GM19438 (cell line): ENCODE data around the gene KCNB1.
"Not testable (repeated sequence)": the region's sequence is repeated elsewhere in the genome, so short reads cannot be mapped to it uniquely, and the experiment has no call there.

ENCODE experiments used
- ATAC-seq: cut with Tn5 transposase; IDR thresholded peaks from one replicate; pipeline ENCODE4 v1.9.1; 2021; ENCODE audit warnings: low read depth; ENCODE audit not compliant: unreplicated experiment

The KCNB1 gene

GRCh38 chr20:49338061-49338460 lies 144.4 kb downstream of the KCNB1 start:
- ATAC-seq = no peak

GRCh38 chr20:49337357-49337756 lies 145.1 kb downstream of the KCNB1 start:
- ATAC-seq = no peak

GRCh38 chr20:49336786-49337185 lies 145.7 kb downstream of the KCNB1 start:
- no peak for ATAC-seq

- ATAC-seq = no peak
Observed at GRCh38 chr20:49335476-49335875, 147.0 kb downstream of the KCNB1 start.

GRCh38 chr20:49330701-49331615 lies 151.5 kb downstream of the KCNB1 start:
- ATAC-seq = no peak

GRCh38 chr20:49328790-49329189 lies 153.7 kb downstream of the KCNB1 start:
- ATAC-seq = no peak

GRCh38 chr20:49326026-49326425 lies 156.4 kb downstream of the KCNB1 start:
- no peak for ATAC-seq

GRCh38 chr20:49324306-49324705 lies 158.2 kb downstream of the KCNB1 start:
- no peak for ATAC-seq

- ATAC-seq = no peak
Observed at GRCh38 chr20:49323622-49324238, 158.7 kb downstream of the KCNB1 start.

GRCh38 chr20:49320460-49320859 lies 162.0 kb downstream of the KCNB1 start:
- ATAC-seq = no peak

GRCh38 chr20:49319208-49319809 lies 163.2 kb downstream of the KCNB1 start:
- no peak for ATAC-seq

- ATAC-seq = no peak
Observed at GRCh38 chr20:49318430-49319207, 163.8 kb downstream of the KCNB1 start.

GRCh38 chr20:49318091-49318429 lies 164.4 kb downstream of the KCNB1 start:
- ATAC-seq = no peak

GRCh38 chr20:49316704-49317103 lies 165.8 kb downstream of the KCNB1 start:
- no peak for ATAC-seq

- no peak for ATAC-seq
Observed at GRCh38 chr20:49315580-49315979, 166.9 kb downstream of the KCNB1 start.

- ATAC-seq = not testable (repeated sequence)
Observed at GRCh38 chr20:49314052-49314451, 168.4 kb downstream of the KCNB1 start.
